ENCODE results near the gene NFE2. TPM values are rescaled to one million over a fixed set of nuclear protein-coding genes. Genes with fewer than 3 reads are reported as not detected.

The NFE2 gene
- total and polyA plus RNA-seq, 5 experiments from 2014 or later = 0.14 TPM; not detected in 4

DNA sequence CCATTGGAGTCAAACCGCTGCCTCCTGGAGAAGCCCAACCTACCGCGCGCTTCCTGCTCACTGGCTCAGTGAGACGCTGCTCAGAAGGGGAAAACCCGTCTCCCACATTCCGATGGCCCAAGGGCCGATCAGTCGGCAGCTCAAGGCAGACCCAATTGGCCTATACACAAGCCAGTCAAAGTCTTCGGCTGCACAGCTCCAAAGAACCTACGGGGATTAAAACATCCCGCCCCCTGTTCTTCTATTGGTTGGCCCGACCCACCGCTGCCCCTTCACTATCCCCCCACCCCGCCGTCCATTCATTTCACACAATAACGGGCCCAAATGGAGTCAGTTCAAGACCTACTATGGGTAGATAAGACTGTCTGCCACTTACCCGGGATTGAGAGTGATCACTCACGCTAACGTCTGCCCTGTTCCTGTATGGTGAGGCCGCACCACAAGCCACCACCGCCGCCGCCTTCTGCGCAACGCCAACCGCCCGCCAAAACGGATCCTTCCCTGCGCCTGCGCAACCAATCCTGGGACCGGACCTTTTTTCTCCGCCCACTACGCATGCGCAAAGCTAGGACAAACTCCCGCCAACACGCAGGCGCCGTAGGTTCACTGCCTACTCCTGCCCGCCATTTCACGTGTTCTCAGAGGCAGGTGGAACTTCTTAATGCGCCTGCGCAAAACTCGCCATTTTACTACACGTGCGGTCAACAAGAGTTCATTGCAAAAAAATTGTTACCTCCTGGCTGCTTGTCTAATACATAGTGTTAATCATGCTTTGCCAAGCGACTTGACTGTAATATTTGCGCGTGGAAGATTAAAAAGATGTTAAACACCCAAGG is 21.0 kb downstream of the NFE2 start, which contains the start of gene CBX5:
Gene CBX5, minus strand, starts transcription at position 491 of the 836 bp plus-strand sequence. CDS start 22,472 bp downstream, outside the sequence.
- Mint-ChIP-seq H3K27ac (no peak within 1 kb of the TSS), H3K27me3 (no peaks in the 10 kb centered on the region), H3K4me3 (no peak within 1 kb of the TSS), H3K36me3 (peaks cover 10 to 34% (median 17%) of the 10 kb centered on the region in 3 donors), H3K4me1 (peaks cover 27 to 68% (median 47%) of the 10 kb centered on the region in 4 donors), H3K9me3 (no peaks in the 10 kb centered on the region)
- ATAC-seq = peak; percentile 69 to 71
- peak; percentile 97 to 100 (median 100) for DNase-seq
- POLR2A ChIA-PET = interaction anchor here (0.8 to 3.6 kb wide), 35 partner anchors 8 to 1824 kb away, joined by 3 to 38 read pairs (median 5); partner anchors contain the start of genes COPZ1, EIF4B, HOXC4 and NCKAP1L

DNA sequence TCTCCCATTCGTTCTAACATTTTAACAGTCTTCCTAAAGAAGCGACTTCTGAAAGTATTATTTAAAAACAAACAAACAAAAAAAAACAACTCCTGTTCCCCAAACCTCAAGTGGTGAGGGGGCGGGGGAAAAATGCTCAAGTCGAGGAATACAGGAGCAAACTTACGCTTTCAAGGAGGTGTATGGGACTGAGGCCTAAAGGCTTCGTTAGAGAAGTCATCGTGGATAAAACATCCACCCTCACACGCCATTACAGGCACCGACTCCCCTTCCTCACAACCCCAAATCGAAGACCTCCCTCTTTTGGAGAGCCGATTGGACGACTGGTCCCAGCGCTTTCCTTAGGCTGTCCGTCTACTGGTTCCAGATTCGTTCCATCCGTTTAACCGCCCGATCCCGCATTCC is 21.6 kb downstream of the NFE2 start:
- H3K4me3 Mint-ChIP-seq = no peak overlapping the region
- no peaks in the 10 kb centered on the region for H3K9me3 Mint-ChIP-seq
- H3K27me3 Mint-ChIP-seq = no peaks in the 10 kb centered on the region
- POLR2A ChIA-PET = interaction anchor here (0.5 to 3.6 kb wide), 20 partner anchors 9 to 1647 kb away, joined by 3 to 38 read pairs (median 8); partner anchors contain the start of genes COPZ1, NCKAP1L, ORMDL2 and TARBP2
- peaks cover 10 to 30% (median 18%) of the 10 kb centered on the region in 3 donors for H3K36me3 Mint-ChIP-seq
- peaks cover 28 to 64% (median 43%) of the 10 kb centered on the region in 4 donors for H3K4me1 Mint-ChIP-seq
- peak in 1 of 2 donors; percentile 0 for ATAC-seq
- H3K27ac Mint-ChIP-seq = no peak overlapping the region
- DNase-seq = no peak

DNA sequence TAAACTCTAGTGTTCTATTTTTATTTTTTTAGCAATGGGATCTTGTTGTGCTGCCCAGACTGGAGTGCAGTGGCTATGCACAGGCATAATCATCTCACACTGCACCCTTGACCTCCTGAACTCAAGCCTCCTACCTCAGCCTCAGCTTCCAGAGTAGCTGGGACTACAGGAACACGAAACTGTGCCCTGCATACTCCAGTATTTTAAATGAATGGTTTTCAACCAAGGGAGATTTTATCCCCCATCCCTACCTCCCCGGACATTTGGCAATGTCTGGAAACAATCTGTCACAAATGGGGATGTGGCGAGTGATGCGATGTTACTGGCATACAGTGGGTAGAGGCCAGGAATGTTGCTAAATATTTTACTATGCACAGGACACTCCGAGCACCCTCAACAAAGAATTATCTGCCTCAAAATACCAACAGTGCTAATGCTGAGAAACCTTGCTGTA is 23.0 kb downstream of the NFE2 start:
- H3K4me1 Mint-ChIP-seq = peaks cover 18 to 53% (median 29%) of the 10 kb centered on the region in 4 donors
- no peak overlapping the region for H3K4me3 Mint-ChIP-seq
- DNase-seq = no peak
- peaks cover 7 to 30% (median 20%) of the 10 kb centered on the region in 3 donors for H3K36me3 Mint-ChIP-seq
- no peak for ATAC-seq
- H3K9me3 Mint-ChIP-seq = no peaks in the 10 kb centered on the region
- peak overlapping the region in 1 of 10 donors; percentile 81 for H3K27ac Mint-ChIP-seq
- no peaks in the 10 kb centered on the region for H3K27me3 Mint-ChIP-seq
- POLR2A ChIA-PET = interaction anchor here (1.1 kb wide), 1 partner anchor 55 kb away, joined by 3 read pairs; no protein-coding TSS in a partner anchor

DNA sequence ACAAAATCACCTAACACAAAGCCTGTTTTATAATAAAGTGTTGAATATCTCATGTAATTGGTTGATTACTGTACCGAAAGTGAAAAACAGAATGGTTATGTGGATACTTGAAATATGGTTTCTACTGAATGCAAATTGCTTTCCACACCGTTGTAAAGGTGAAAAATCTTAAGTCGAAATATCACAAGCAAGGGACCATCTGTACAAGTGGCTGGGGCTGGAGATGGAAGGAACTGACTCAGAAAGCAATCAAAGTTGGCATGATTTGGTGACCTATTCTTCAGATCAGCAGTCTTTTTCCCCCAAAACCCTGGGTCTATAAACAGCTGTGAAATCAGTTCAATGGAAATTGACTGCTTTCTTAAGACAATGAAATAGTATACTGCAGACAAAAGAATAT is 24.4 kb downstream of the NFE2 start:
- ATAC-seq (no peak), DNase-seq (no peak)
- Mint-ChIP-seq H3K27me3 (no peaks in the 10 kb centered on the region), H3K27ac (peak overlapping the region in 6 of 10 donors; percentile 16 to 73 (median 24)), H3K4me1 (peaks cover 13 to 43% (median 17%) of the 10 kb centered on the region in 4 donors), H3K4me3 (peak overlapping the region in 3 of 10 donors; percentile 2 to 54 (median 21)), H3K9me3 (no peaks in the 10 kb centered on the region), H3K36me3 (peaks cover 0 to 38% (median 5%) of the 10 kb centered on the region in 3 donors)
- POLR2A ChIA-PET = interaction anchor here (1.0 kb wide), 1 partner anchor 22 kb away, joined by 3 read pairs; no protein-coding TSS in a partner anchor

DNA sequence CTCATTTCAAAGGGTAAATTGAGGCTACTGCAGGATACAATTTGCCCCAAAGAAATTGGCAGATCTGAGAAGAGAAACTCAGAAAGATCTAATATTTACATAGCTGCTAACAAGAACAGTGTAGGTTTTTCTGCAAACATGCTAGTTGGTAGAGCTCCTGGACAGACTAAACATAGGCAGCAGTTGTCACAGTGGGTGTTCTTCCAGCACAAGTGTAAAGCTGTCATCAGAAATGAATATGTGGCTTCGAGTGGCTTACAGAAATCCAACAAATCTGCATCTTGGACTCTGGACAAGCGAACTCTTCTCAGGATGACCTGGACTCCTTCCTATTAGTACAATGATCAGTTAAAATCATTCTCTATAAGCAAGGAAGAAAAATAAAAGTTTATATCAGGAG is 26.8 kb downstream of the NFE2 start:
- ATAC-seq (no peak), DNase-seq (no peak)
- Mint-ChIP-seq H3K27me3 (no peaks in the 10 kb centered on the region), H3K4me3 (no peak overlapping the region), H3K36me3 (peaks cover 0 to 38% (median 2%) of the 10 kb centered on the region in 3 donors), H3K9me3 (no peaks in the 10 kb centered on the region), H3K4me1 (peaks cover 10 to 49% (median 18%) of the 10 kb centered on the region in 4 donors), H3K27ac (peak overlapping the region in 3 of 10 donors; percentile 9 to 43 (median 25))
- POLR2A ChIA-PET = interaction anchor here (0.8 to 1.6 kb wide), 3 partner anchors 8 to 86 kb away, joined by 3 to 4 read pairs (median 4); no protein-coding TSS in a partner anchor

DNA sequence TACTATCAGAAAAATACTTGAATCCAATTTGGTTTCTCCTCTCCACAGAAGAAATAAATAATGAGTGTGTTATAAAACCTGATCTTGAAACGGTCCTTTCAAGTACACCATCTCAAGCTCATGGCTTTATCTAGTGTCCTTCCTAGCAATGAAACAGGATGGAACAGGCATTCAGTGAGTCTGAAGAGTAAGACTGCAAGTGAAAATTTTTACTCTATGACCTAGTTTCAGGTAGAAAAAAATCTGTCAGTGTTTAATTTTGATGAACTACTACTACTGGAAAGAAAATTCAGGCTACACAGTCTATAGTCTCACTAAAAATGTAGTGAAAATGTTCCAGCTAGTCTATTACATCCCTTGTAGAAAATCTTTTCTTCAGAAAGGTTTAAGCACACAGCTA is 28.6 kb downstream of the NFE2 start:
- H3K27me3 Mint-ChIP-seq = no peaks in the 10 kb centered on the region
- no peak for ATAC-seq
- H3K27ac Mint-ChIP-seq = peak overlapping the region in 5 of 10 donors; percentile 39 to 75 (median 46)

DNA sequence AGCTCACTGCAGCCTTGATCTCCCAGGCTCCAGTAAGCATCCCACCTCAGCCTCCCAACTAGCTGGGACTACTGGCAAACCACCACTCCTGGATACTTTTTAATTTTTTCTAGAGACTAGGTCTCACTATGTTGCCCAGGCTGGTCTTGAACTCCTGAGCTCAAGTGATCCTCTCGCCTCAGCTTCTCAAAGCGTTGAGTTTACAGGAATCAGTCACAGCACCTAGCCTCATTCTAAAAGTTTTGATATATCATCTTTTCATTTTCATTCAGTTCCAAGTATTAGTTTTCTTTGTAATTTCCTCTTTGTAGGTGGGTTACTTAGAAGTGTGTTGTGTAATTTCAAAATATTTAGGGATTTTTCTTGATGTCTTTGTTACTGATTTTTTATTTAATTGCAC is 30.5 kb downstream of the NFE2 start:
- Mint-ChIP-seq H3K4me1 (peaks cover 0 to 26% (median 9%) of the 10 kb centered on the region in 4 donors), H3K4me3 (no peak overlapping the region), H3K9me3 (no peaks in the 10 kb centered on the region), H3K36me3 (peaks cover 0 to 26% (median 2%) of the 10 kb centered on the region in 3 donors), H3K27ac (peak overlapping the region in 5 of 10 donors; percentile 9 to 73 (median 25)), H3K27me3 (no peaks in the 10 kb centered on the region)
- ATAC-seq (no peak), DNase-seq (no peak)
- POLR2A ChIA-PET = interaction anchor here (0.6 kb wide), 1 partner anchor 55 kb away, joined by 3 read pairs; the partner anchor contains the start of gene COPZ1

More for the DNA sequence above, 28.6 kb downstream of the NFE2 start:
- peaks cover 5 to 42% (median 17%) of the 10 kb centered on the region in 4 donors for H3K4me1 Mint-ChIP-seq
- no peak overlapping the region for H3K4me3 Mint-ChIP-seq
- DNase-seq = no peak
- H3K36me3 Mint-ChIP-seq = peaks cover 0 to 32% (median 2%) of the 10 kb centered on the region in 3 donors
- no peaks in the 10 kb centered on the region for H3K9me3 Mint-ChIP-seq
- POLR2A ChIA-PET = interaction anchor here (1.0 to 1.1 kb wide), 2 partner anchors 12 to 14 kb away, joined by 3 read pairs; no protein-coding TSS in a partner anchor

DNA sequence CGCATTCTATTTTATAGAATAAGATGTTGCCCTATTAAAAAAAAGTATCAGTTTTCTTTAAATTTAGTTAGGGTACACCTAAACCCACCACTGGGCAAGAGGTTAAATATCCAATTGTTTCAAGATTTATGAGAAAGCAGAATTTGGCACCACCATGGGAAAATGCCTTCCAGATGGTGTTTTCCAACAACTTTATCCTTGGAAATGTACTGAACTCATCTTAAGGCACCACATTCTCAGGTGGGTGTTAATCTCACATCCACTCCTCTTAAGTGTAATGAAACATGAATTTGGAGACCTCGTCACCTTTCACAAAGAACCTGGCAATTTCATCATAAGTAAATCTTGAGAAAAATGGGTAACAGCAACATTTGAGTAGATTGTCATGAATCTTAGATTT is 34.0 kb downstream of the NFE2 start:
- Mint-ChIP-seq H3K36me3 (peaks cover 0 to 4% (median 0%) of the 10 kb centered on the region in 3 donors), H3K27ac (no peak overlapping the region), H3K27me3 (no peaks in the 10 kb centered on the region), H3K4me3 (no peak overlapping the region), H3K9me3 (no peaks in the 10 kb centered on the region), H3K4me1 (peaks cover 0 to 20% (median 6%) of the 10 kb centered on the region in 4 donors)
- DNase-seq (no peak), ATAC-seq (no peak)
- POLR2A ChIA-PET = no interaction called here

DNA sequence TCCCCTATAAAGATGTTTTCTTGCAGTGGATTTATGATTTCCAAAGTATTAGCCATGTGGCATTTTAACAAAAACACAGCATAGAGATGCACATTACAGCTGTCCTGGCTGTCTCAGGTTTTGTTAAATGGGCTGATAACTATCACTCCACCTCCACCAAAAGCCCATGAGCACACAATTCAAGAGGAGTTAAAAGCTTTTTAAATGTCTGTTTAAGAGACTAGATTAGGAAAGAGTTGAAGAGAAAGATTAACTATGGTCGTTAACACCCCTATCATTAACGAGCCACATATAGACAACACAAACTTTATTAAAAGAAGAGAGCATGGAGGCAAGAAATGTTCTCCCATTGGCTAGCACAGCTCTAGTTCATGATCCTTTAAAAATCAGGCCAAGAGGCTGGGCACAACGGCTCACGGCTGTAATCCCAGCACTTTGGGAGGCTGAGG is 35.4 kb downstream of the NFE2 start:
- Mint-ChIP-seq H3K36me3 (peaks cover 0 to 4% (median 0%) of the 10 kb centered on the region in 3 donors), H3K27me3 (no peaks in the 10 kb centered on the region), H3K4me3 (no peak overlapping the region), H3K4me1 (peaks cover 0 to 15% (median 9%) of the 10 kb centered on the region in 4 donors), H3K9me3 (no peaks in the 10 kb centered on the region), H3K27ac (peak overlapping the region in 2 of 10 donors; percentile 21 to 76)
- POLR2A ChIA-PET = interaction anchor here (0.7 to 3.3 kb wide), 4 partner anchors 13 to 1420 kb away, joined by 3 to 16 read pairs (median 4); partner anchors contain the start of genes CBX5 and HNRNPA1
- DNase-seq (no peak), ATAC-seq (no peak)

DNA sequence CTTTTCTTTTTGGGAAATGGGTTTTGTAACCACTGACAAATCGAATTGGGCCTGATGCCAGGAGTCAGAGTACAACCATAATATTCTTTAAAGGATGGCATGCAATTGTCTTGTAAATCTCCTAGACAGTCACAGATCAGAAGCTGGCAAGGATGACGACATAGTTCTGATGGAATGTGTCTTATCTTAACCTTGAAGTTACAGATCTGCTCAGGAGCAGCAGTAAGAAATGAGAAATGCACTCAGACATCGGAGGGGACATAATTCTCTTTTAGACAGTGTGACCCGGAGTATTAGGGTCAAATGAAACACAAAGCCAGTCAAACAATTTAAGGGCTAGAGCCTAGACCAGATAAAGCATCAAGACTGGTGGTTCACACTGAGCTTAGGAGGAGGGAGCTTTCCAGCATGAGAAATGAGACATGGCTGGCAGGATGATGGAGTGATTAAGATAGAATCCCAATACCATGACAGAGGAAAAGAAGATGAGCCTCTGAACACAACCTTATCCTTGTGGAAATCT is 38.4 kb downstream of the NFE2 start:
- POLR2A ChIA-PET = interaction anchor here (3.3 kb wide), 1 partner anchor 18 kb away, joined by 16 read pairs; the partner anchor contains the start of genes CBX5 and HNRNPA1
- ATAC-seq = no peak

DNA sequence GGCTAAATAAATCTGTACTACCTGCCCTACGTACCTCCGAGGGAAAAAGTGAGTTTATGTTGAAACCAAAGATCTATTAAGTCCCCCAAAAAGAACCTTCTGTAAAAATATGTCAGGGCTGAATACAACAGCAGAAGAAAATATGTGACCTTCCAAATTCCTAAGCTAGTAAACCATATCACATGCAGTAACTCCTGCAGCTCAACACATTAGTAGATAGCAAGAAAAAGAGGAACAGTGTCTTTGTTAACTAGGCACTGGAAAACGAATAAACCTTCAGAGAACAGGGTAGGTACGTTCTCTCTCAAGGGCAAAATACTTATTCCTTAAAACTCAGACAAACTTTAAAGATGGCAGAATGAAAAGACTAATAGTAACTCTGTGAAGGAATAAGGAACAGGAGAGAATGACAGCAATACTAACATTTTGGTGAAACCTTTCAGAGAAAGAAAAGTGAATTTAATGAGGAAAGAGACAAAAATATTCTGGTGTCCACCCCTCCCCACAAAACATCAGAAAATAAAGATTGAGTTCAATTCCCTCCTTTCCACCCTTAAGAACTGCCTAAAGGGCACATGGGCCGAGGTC is 38.9 kb downstream of the NFE2 start:
- Mint-ChIP-seq H3K27me3 (no peaks in the 10 kb centered on the region), H3K27ac (peak overlapping the region in 1 of 10 donors; percentile 15), H3K36me3 (peaks cover 0 to 11% (median 5%) of the 10 kb centered on the region in 3 donors), H3K9me3 (no peaks in the 10 kb centered on the region), H3K4me3 (peak overlapping the region in 1 of 10 donors; percentile 18), H3K4me1 (peaks cover 11 to 37% (median 22%) of the 10 kb centered on the region in 4 donors)
- POLR2A ChIA-PET = interaction anchor here (0.7 to 0.8 kb wide), 2 partner anchors 12 to 121 kb away, joined by 4 to 5 read pairs; no protein-coding TSS in a partner anchor
- ATAC-seq (no peak), DNase-seq (no peak)

More for the DNA sequence above, 38.4 kb downstream of the NFE2 start:
- Mint-ChIP-seq H3K27ac (peak overlapping the region in 2 of 10 donors; percentile 11 to 19), H3K36me3 (peaks cover 0 to 6% (median 2%) of the 10 kb centered on the region in 3 donors), H3K4me3 (no peak overlapping the region), H3K4me1 (peaks cover 11 to 36% (median 23%) of the 10 kb centered on the region in 4 donors), H3K9me3 (no peaks in the 10 kb centered on the region), H3K27me3 (no peaks in the 10 kb centered on the region)
- no peak for DNase-seq
